Measurements from ENCODE around the gene TCP10L. TPM values are rescaled to one million over a fixed set of nuclear protein-coding genes. Genes with fewer than 3 reads are reported as not detected.

Gene TCP10L
- total RNA-seq, 4 donors from 2014 or later, result 1.3 to 1.9 TPM; not detected in 2

- DNase-seq, result no peak
- TF ChIP-seq POLR2A (IDR thresholded peaks at IDR 0.05) (no peak), CTCF (IDR thresholded peaks at IDR 0.05) (no peak)
- Histone ChIP-seq H3K4me1 (no peaks in the 10 kb centered on the region), H3K4me3 (no peak overlapping the region), H3K36me3 (no peaks in the 10 kb centered on the region), H3K27me3 (no peaks in the 10 kb centered on the region), H3K9me3 (no peaks in the 10 kb centered on the region), H3K27ac (no peak overlapping the region)
- intact Hi-C loops (cut with DNase I; ENCODE audit: low total_unique reads), result no loop called here
Observed at GRCh38 chr21:32572574-32573420, 12.5 kb downstream of the TCP10L start.

DNA sequence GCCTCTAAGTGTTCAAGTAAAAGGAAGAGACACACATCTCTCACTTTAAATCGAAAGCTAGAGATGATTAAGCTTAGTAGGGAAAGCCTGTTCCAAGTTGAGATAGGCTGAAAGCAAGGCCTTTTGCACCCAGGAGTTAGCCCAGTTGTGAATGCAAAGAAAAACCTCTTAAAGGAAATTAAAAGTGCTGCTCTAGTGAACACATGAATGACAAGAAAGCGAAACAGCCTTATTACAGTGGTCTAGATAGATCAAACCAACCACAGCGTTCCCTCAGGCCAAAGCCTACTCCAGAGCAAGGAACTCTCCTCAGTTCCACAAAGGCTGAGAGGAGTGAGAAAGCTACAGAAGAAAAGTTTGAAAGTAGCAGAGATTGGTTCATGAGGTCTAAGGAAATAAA lies 14.9 kb downstream of the TCP10L start:
- Histone ChIP-seq H3K9me3 (no peaks in the 10 kb centered on the region), H3K27me3 (no peaks in the 10 kb centered on the region), H3K4me3 (no peak overlapping the region), H3K27ac (peak overlapping the region in 1 of 2 donors; percentile 92), H3K36me3 (no peaks in the 10 kb centered on the region), H3K4me1 (no peaks in the 10 kb centered on the region)
- no peak for TF ChIP-seq POLR2A (IDR thresholded peaks at IDR 0.05)
- no peak for DNase-seq
- intact Hi-C loops (cut with DNase I; ENCODE audit: low total_unique reads), result no loop called here

- intact Hi-C loops (cut with DNase I; ENCODE audit: low total_unique reads), result loop anchor here (10.0 kb wide), 1 partner anchor 165 kb away; no protein-coding TSS in a partner anchor
- DNase-seq, result peak; percentile 80 to 84
Observed at GRCh38 chr21:32569261-32570230, 15.8 kb downstream of the TCP10L start.

DNA sequence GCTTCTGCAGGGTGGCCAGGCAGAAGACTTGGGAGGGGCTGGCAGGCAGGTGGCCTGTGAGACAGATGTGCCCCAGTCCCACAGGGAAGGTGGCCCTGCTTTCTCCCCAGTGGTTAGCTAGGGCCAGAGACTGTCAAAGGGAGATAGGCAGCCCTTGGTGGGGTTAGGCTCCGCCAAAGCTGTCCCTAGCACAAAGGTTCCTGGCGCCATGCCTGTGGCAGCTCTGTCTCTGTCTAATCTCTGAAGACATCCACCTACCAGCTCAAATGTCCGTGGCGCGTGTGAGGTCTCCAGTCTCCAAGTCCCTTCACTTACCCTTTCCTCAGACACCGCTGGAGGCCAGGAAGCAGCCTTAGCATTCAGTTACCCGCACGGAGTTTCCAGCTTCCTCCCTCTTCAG lies 17.7 kb downstream of the TCP10L start:
- intact Hi-C loops (cut with DNase I; ENCODE audit: low total_unique reads), result loop anchor here (10.0 kb wide), 1 partner anchor 163 kb away; no protein-coding TSS in a partner anchor
- Histone ChIP-seq H3K27me3 (no peaks in the 10 kb centered on the region), H3K9me3 (no peaks in the 10 kb centered on the region), H3K4me1 (no peaks in the 10 kb centered on the region), H3K4me3 (no peak overlapping the region), H3K36me3 (no peaks in the 10 kb centered on the region), H3K27ac (no peak overlapping the region)
- DNase-seq, result no peak
- no peak for TF ChIP-seq CTCF (IDR thresholded peaks at IDR 0.05)
- no peak for TF ChIP-seq POLR2A (IDR thresholded peaks at IDR 0.05)

More at GRCh38 chr21:32569261-32570230, 15.8 kb downstream of the TCP10L start:
- Histone ChIP-seq H3K36me3 (no peaks in the 10 kb centered on the region), H3K9me3 (no peaks in the 10 kb centered on the region), H3K27ac (peak overlapping the region; percentile 92 to 94), H3K4me1 (no peaks in the 10 kb centered on the region), H3K4me3 (peak overlapping the region; percentile 48 to 51), H3K27me3 (no peaks in the 10 kb centered on the region)
- peak; percentile 11 to 54 for TF ChIP-seq POLR2A (IDR thresholded peaks at IDR 0.05)
- peak; percentile 72 to 82 (median 76) for TF ChIP-seq CTCF (IDR thresholded peaks at IDR 0.05)

- Histone ChIP-seq H3K36me3 (no peaks in the 10 kb centered on the region), H3K27me3 (no peaks in the 10 kb centered on the region), H3K4me3 (no peak overlapping the region), H3K9me3 (no peaks in the 10 kb centered on the region), H3K4me1 (no peaks in the 10 kb centered on the region), H3K27ac (no peak overlapping the region)
- no peak for TF ChIP-seq POLR2A (IDR thresholded peaks at IDR 0.05)
- no peak for TF ChIP-seq CTCF (IDR thresholded peaks at IDR 0.05)
- DNase-seq, result no peak
- intact Hi-C loops (cut with DNase I; ENCODE audit: low total_unique reads), result loop anchor here (10.0 kb wide), 1 partner anchor 162 kb away; no protein-coding TSS in a partner anchor
Observed at GRCh38 chr21:32566741-32567389, 18.5 kb downstream of the TCP10L start.
